Loucy (cell line): Measurements from ENCODE around the gene ZC3H11A.
"Not testable (repeated sequence)": the region's sequence is repeated elsewhere in the genome, so short reads cannot be mapped to it uniquely, and the experiment has no call there.

ENCODE experiments used
- EZH2phosphoT487 ChIP-seq: fragments of 200-600 bp; IDR thresholded peaks from 2 replicates; pipeline ENCODE4 v1.6.1; 2018; ENCODE audit warnings: antibody characterized with exemption, mild to moderate bottlenecking, moderate library complexity, borderline replicate concordance
- TF ChIP-seq, protein P1 (sequence below): fragments of 200-600 bp; sonication (generic); conservative IDR thresholded peaks from 2 replicates; pipeline ENCODE4 v1.5.1; 2014; ENCODE audit warnings: mild to moderate bottlenecking, antibody characterized with exemption, low read length

DNA sequence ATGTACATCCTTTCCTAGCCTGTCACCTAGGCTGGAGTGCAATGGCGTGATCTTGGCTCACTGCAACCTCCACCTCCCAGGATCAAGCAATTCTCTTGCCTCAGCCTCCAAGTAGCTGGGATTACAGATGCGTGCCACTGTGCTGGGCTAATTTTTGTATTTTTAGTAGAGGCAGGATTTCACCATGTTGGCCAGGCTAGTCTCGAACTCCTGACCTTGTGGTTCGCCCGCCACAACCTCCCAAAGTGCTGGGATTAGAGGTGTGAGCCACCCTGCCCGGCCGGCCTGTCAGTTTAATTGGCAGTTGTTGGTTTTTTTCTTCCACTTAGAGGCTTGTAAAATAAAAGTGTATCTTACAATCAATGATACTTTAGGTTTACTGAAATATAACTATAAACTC is 1.9 kb upstream of the ZC3H11A start:
- TF ChIP-seq, protein P1, sequence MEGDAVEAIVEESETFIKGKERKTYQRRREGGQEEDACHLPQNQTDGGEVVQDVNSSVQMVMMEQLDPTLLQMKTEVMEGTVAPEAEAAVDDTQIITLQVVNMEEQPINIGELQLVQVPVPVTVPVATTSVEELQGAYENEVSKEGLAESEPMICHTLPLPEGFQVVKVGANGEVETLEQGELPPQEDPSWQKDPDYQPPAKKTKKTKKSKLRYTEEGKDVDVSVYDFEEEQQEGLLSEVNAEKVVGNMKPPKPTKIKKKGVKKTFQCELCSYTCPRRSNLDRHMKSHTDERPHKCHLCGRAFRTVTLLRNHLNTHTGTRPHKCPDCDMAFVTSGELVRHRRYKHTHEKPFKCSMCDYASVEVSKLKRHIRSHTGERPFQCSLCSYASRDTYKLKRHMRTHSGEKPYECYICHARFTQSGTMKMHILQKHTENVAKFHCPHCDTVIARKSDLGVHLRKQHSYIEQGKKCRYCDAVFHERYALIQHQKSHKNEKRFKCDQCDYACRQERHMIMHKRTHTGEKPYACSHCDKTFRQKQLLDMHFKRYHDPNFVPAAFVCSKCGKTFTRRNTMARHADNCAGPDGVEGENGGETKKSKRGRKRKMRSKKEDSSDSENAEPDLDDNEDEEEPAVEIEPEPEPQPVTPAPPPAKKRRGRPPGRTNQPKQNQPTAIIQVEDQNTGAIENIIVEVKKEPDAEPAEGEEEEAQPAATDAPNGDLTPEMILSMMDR: not testable (repeated sequence)
- not testable (repeated sequence) for TF ChIP-seq EZH2phosphoT487
